ENCODE data around the gene TBC1D22A. TPM values are rescaled to one million over a fixed set of nuclear protein-coding genes. Genes with fewer than 3 reads are reported as not detected.

Gene TBC1D22A
- total RNA-seq, 1 donor from 2014 or later: 33.0 TPM

- no peak for DNase-seq (ENCODE audit: low spot score)
Measured at GRCh38 chr22:47075568-47075967, 313.1 kb downstream of the TBC1D22A start.

DNA sequence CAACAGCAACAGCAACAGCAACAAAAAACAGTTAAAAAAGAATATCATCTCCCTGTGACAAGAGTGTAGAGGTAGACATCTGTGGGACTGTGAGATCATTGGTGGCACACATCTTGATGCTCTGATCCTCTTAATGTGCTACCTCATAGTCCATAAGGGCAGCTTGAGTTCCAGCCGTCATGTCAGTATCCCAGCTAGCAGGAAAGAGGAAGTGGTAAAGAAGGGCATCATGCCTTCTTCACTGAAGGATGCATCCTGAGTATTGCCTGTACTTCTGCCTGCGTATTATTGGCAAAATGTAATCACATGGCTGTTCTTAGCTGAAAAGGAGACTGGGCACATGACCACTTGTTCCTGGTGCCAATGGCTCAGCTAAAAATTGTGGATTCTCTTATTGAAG is 314.3 kb downstream of the TBC1D22A start:
- DNase-seq (ENCODE audit: low spot score): no peak

DNA sequence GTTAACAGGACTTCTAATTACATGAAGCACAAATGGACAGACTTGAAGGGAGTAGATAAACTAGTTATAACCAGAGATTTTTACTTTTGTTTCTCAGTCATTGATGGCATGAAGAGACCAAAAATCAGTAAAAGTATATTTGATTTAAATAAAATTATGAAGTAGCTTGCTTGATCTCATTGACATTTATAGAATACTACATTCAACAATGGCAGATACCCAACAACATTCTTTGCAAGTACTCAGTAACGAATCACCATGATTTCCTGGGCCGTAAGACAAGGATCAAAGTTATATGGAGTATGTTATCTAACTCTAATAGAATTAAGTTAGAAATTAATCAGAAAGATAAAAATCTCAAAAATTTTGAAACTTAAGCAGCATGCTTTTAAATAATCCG is 317.6 kb downstream of the TBC1D22A start:
- DNase-seq (ENCODE audit: low spot score): no peak

DNA sequence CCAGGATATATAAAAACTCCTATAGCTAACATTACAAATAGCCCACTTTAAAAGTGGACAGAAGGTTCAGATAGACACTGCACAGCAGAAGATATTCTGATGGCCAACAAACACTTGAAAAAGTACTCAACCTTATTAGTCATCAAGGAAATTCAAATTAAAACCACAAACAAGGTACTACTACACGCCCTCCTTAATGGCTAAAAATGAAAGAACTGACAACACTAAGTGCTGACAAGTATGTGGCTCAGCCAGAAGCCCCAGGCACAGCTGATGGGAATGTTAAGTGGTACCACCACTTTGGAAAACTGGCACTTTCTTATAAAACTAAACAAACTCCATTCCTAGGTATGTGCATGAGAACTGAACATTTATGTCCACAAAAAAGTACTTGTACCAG is 320.1 kb downstream of the TBC1D22A start:
- no peak for DNase-seq (ENCODE audit: low spot score)

GRCh38 chr22:47083379-47083986 is 321.0 kb downstream of the TBC1D22A start:
- no peak for DNase-seq (ENCODE audit: low spot score)

DNA sequence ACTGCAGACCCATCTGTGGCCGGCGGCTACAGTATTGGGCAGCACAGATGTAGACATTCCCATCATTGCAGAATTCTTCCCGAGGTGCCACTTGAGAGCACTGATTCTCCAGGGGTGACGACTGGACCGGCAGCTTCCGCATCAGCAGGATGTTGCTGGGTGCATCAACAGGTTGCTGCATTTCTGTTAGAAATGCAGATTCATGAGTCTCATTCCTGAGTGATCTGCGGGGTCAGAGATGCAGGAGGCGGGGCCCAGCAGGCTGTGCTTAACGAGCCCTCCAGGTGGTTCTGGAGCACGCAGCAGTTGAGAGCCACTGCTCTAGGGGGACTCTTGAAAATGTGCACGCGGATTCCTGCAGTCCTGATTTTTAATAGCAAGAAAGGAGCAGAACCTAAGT is 321.8 kb downstream of the TBC1D22A start:
- DNase-seq (ENCODE audit: low spot score): no peak

GRCh38 chr22:47086596-47087248 is 324.3 kb downstream of the TBC1D22A start:
- no peak for DNase-seq (ENCODE audit: low spot score)

DNA sequence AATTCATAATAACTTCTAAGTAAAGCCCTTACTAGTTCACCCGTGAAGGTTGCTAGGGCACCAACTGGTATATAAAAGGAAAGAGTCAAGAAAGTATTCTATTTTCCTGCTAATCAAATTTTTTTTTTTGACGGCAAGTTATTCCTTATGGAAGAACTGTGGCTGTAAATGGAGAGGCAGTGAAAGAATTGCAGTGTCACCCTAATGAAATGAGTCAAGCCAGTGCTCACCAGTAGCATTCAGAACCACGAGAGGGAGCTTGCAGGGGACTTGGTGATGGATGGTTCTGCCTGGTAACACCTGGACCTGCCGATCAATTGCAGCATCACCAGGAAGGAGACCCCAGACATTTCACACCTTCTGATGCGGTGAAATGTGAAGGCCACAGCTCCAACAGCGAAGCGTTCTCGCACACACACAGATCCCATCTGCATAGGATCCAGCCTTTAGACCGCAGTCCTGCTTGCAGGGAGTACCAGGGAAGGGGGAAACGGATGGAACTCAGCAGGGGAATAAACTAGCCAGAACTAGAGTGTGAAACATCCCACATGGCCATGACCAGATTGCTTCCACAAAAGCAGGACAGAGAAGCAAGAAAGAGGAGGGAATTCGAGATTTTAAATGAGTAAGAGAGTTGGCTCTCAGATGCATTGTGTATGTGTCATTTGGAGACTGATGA is 326.2 kb downstream of the TBC1D22A start:
- no peak for DNase-seq (ENCODE audit: low spot score)

DNA sequence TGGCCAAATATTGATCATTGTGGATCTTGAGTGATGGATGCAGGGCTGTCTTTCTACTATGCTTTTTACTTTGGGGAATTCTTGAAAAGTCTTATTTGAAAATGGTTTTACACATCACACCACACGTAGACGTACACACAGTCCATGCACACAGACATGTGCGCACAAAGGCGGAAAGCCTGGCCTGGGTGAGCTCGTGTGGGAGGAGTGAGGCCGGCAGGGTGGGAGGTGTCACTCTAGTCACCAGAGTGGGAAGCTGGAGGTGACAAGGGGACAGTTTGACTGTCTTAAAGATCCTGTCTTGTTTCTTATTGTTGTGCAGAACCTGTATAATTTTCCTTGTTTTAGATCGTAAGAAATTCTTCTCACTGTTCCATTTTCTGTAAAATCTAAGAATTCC is 326.9 kb downstream of the TBC1D22A start:
- no peak for DNase-seq (ENCODE audit: low spot score)

DNA sequence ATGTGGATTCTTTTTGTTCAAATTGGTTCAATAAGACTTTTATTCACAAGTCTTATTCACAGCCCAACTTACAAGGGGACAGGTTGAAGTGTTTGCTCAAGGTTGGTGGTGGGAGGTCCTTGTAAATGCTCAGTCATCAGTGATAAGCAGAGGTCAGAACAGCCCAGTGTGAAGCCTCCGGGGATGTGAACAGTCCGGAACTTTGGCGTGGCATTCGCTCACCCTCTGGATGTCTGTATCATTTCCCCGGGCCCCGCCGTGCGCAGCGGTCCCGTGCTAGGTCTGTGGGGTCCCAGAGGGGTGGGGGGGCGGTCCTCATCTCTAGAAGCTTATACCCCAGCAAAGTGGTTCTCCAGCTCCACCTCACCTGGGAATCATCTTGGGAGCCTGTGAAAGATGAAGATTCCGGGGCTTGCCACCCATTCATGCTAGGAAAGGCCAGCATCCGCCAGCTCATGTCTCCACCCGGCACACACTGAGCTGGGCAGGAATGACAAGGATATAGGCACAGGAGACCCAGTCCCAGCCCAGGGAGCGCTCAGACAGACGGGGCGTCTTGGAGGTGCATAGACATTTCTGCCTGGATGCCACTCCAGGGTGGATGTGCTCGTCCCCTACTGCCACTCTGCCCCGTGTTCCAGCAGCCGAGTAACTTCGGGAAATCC is 327.5 kb downstream of the TBC1D22A start:
- DNase-seq (ENCODE audit: low spot score): no peak

- no peak for DNase-seq (ENCODE audit: low spot score)
Measured at GRCh38 chr22:47090591-47091245, 328.3 kb downstream of the TBC1D22A start.

DNA sequence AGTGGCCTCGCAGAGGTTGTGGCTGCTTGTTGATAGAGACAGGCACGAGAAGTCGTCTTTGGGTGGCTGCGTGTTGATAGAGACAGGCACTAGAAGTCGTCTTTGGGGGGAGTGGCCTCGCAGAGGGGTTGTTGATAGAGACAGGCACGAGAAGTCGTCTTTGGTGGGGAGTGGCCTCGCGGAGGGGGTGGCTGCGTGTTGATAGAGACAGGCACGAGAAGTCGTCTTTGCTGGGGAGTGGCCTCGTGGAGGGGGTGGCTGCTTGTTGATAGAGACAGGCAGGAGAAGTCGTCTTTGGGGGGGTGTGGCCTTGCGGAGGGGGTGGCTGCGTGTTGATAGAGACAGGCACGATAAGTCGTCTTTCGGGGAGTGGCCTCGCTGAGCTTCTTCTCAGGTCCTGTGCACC is 328.8 kb downstream of the TBC1D22A start:
- DNase-seq (ENCODE audit: low spot score): no peak

GRCh38 chr22:47091921-47092700 is 329.7 kb downstream of the TBC1D22A start:
- DNase-seq (ENCODE audit: low spot score): no peak

- DNase-seq (ENCODE audit: low spot score): no peak
Measured at GRCh38 chr22:47092896-47093311, 330.5 kb downstream of the TBC1D22A start.

- no peak for DNase-seq (ENCODE audit: low spot score)
Measured at GRCh38 chr22:47093720-47094119, 331.3 kb downstream of the TBC1D22A start.

GRCh38 chr22:47094861-47095330 is 332.4 kb downstream of the TBC1D22A start:
- DNase-seq (ENCODE audit: low spot score): no peak

DNA sequence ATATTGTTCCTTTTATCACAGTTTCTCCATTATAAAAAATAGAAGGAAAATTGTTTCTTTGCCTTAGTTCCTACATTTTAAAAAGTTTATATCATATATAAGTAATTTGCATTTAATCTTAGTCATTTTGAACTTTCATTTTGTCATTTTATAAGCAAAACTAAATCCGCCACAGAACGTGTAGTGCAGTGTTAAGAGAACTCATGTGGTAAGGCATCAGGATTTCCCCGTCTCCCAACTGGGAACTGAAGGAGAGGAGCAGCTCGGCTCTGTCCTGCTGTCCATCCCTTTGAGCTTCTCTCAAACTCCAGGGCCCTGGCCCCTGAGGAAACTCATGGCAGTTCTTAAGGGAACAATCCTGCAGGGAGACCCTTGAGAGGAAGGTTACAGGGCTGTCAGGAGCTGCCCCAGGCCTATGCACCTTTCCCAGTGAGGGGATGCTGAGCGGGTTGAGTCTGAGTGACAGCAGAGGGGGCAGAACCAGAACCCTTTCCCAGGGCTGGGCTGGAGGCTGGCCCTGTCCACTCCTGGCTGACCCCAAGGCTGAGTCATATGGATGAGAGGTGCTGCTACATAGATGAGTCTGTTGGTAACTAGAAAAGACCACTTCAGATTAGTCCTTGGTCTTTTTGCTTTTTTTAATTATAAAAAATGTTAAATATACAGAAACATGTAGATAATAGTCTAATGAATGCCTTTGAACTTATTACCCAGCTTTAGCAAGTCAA is 333.1 kb downstream of the TBC1D22A start:
- DNase-seq (ENCODE audit: low spot score): no peak

DNA sequence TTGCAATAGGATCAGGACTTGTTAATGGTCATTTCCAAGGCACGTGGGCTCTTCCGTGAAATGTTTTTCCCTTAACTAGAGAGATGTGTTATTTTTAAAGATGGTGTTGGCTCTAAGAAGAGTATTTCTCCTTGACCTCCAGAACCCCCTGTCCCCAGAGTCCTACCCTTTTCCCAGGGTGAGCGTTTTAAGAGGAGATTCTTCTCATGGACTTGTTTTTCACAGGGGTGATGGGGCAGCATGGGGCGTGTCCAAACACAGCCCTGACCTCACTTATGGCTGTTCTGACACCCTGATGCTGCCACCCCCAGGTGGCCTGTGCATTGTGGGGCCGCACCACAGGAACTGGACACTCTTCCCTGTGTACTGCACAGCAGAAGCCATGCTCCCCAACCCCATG is 335.7 kb downstream of the TBC1D22A start:
- DNase-seq (ENCODE audit: low spot score): no peak

- no peak for DNase-seq (ENCODE audit: low spot score)
Measured at GRCh38 chr22:47098554-47098953, 336.1 kb downstream of the TBC1D22A start.

DNA sequence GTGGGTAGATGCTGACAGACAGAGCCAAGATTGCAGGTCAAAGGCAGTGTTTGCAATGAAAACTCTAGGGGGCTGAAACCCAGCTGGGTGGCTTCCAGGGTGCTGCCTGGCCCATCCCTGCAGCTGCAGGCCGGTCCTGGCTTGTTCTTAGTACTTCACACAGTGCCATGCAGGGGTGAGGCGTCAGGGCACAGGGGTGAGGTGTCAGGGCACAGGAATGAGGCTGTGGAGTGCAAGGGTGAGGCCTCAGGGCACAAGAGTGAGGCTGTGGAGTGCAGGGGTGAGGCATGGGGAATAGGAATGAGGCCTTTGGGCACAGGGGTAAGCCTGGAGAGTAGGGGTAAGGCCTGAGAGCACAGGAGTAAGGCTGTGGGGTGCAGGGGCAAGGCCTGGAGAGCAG is 337.6 kb downstream of the TBC1D22A start:
- no peak for DNase-seq (ENCODE audit: low spot score)
